Transverse colon (tissue), 4 donors: ENCODE measurements around the gene F8. TPM values are rescaled to one million over a fixed set of nuclear protein-coding genes. Genes with fewer than 3 reads are reported as not detected.
A peak's percentile ranks its signal among the peaks of the same experiment; 100 is the strongest.
"Not testable (repeated sequence)": the region's sequence is repeated elsewhere in the genome, so short reads cannot be mapped to it uniquely, and the experiment has no call there.

Experiments used
- DNase-seq: peaks from one replicate; pipeline ENCODE4 v3.0.0-alpha.2; 2019
- H3K27ac ChIP-seq, 4 donors: fragments of 200-600 bp; sonication (generic); 2 replicates each; pipeline ENCODE4 v1.5.1; 2016 to 2018; ENCODE audit warnings: inconsistent platforms in 4 of 4
- H3K27me3 ChIP-seq: fragments of 200-600 bp; sonication (generic); 2 replicates; pipeline ENCODE4 v1.5.1; 2017; ENCODE audit warnings: inconsistent platforms
- H3K36me3 ChIP-seq, 4 donors: fragments of 200-600 bp; sonication (generic); 2 replicates each; pipeline ENCODE4 v1.5.1; 2017 to 2019; ENCODE audit warnings: inconsistent platforms in 4 of 4
- H3K4me1 ChIP-seq, 4 donors: fragments of 200-600 bp; sonication (generic); 2 replicates each; pipeline ENCODE4 v1.5.1; 2017 to 2020; ENCODE audit warnings: inconsistent platforms in 4 of 4
- H3K4me3 ChIP-seq, 4 donors: fragments of 200-600 bp; sonication (generic); 1 replicate in 1 of 4; 2 replicates in 3 of 4; pipeline versions ENCODE4 v1.5.1 to v1.6.1; 2017 to 2019; ENCODE audit warnings: inconsistent platforms in 4 of 4
- H3K9me3 ChIP-seq, 2 donors: fragments of 200-600 bp; sonication (generic); 2 replicates each; pipeline ENCODE4 v1.5.1; 2017 to 2019; ENCODE audit warnings: inconsistent platforms in 2 of 2
- CTCF ChIP-seq, 5 experiments: fragments of 200-600 bp in 3 of 5; fragments of 450-650 bp in 2 of 5; sonication (generic) in 3 of 5; IDR thresholded peaks; 1 replicate in 2 of 5; 2 replicates in 3 of 5; pipeline ENCODE4 v1.5.1; 2016 to 2017; ENCODE audit warnings: antibody characterized with exemption in 5 of 5, inconsistent platforms in 3 of 5, mild to moderate bottlenecking in 2 of 5, moderate library complexity in 1 of 5
- EP300 ChIP-seq: sonication (generic); formaldehyde crosslinking; IDR thresholded peaks from one replicate; pipeline ENCODE4 v1.6.1; 2017; ENCODE audit warnings: antibody characterized with exemption, low read depth
- POLR2A ChIP-seq: fragments of 450-650 bp; IDR thresholded peaks from one replicate; pipeline ENCODE4 v1.6.1; 2016; ENCODE audit warnings: antibody characterized with exemption, mild to moderate bottlenecking, moderate library complexity
- POLR2AphosphoS5 ChIP-seq, 3 donors: sonication (generic); formaldehyde crosslinking; IDR thresholded peaks; one replicate each; pipeline ENCODE4 v1.6.1; 2016; ENCODE audit warnings: antibody characterized with exemption in 3 of 3
- WGBS, 2 donors: methylation state at CpG; one replicate each; pipeline ENCODE4 v1.1.5; 2018; ENCODE audit warnings: low coverage in 1 of 2; 5-methylcytosine and 5-hydroxymethylcytosine counted together
- in situ Hi-C, 4 donors: fragments of 200-750 bp; cut with MboI; loops; one replicate each; pipeline versions ENCODE4 v1.15.0 to v1.15.1; 2017; ENCODE audit warnings: low sequenced_read_pairs in 3 of 4, low pct_ligation_motif_present in 1 of 4, low pct_unique_long_range_greater_than_20kb in 1 of 4
- intact Hi-C: fragments of 100-400 bp; cut with DNase I; formaldehyde crosslinking; loops from one replicate; pipeline ENCODE4 v1.15.1; 2023; ENCODE audit warnings: low total_unique reads
- total RNA-seq, 4 donors: library from RNA; depleted of rRNA; stranded (reverse); fragments of >200 nt; gene quantifications; one replicate each; pipeline ENCODE4 v1.1.0, GENCODE V29; 2016

F8 gene
- total RNA-seq, 4 donors from 2014 or later, result 1.2 to 4.5 (median 4.0) TPM

DNA sequence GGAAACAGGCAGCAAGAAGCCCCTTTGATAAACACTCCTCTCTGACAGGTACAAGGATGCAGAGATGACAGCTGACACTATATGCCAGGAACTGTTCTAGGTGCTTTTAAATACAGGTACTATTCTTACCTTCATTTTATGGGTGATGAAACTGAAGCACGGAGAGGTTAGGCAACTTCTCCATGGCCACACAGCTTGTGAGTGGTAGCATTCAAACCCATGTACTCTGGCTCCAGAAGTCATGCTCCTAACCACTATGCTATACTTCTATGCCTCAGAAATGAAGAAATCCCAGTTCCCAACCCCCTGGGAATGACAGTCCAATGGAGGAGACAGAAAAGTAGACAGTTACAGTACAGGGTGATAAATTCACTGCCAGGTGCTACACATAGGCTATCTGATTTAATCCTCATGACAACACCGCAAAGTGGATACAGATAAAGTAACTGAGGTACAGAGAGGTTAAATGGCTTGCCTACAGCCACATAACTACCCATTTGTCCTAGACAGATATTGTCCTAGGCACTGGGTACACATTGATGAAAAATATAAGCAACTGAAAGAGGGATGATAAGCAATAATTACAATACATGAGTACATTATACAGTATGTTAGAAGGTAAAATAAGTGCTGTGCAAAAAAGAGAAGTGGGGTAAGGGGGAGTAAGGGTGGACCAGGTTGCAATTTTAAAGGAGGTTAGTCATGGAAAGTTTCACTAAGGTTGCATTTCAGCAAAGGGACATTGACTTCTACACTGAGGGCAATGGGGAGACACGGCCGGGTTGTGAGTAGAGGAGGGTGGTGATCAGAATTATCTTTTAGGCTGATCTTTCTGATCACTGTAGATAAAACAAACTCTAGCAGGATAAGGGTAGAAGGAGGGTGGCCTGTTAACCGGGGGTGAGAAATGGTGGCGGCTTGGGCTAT lies 1.6 kb upstream of the F8 start:
- Histone ChIP-seq H3K4me3 (no peak overlapping the region), H3K27me3 (no peaks in the 10 kb centered on the region), H3K9me3 (no peaks in the 10 kb centered on the region), H3K36me3 (no peaks in the 10 kb centered on the region), H3K4me1 (peaks cover 0 to 13% (median 5%) of the 10 kb centered on the region in 4 donors), H3K27ac (no peak overlapping the region)
- TF ChIP-seq POLR2AphosphoS5 (IDR thresholded peaks at IDR 0.05) (no peak), POLR2A (no peak), CTCF (IDR thresholded peaks at IDR 0.05) (no peak), EP300 (no peak)
- DNase-seq, result no peak
- intact Hi-C loops (no loop called here), in situ Hi-C loops (no loop called here)
- 84 to 93% methylated on average over 3 to 6 of the region's 6 CpGs for WGBS, 2 donors

DNA sequence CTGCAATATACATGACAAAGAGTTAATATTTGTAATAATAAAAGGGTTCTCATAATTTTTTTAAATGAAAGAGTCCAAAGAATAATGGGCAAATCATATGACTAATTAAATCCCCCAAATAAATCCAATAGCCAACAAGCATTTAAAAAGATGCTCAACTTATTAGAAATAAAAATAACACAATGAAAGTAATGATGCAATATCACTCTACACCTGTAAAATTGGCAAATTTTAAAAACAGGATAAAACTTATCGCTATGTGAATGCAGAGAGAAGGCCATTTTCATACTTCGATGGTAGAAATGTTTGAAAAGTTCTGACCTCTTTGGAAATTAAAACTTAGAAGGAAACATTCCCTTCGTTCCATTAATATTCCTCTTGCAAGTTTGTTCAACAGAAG lies 1.9 kb downstream of the F8 start:
- WGBS, 2 donors, result 85 to 100% methylated on average over 3 of the region's 3 CpGs
- DNase-seq, result no peak
- no peaks in the 10 kb centered on the region for H3K36me3 ChIP-seq
- H3K27ac ChIP-seq, result no peak overlapping the region
- TF ChIP-seq POLR2A (no peak), CTCF (IDR thresholded peaks at IDR 0.05) (no peak), EP300 (no peak), POLR2AphosphoS5 (IDR thresholded peaks at IDR 0.05) (no peak)
- H3K27me3 ChIP-seq, result no peaks in the 10 kb centered on the region
- in situ Hi-C loops, result no loop called here
- H3K4me1 ChIP-seq, result no peaks in the 10 kb centered on the region
- H3K9me3 ChIP-seq, result no peaks in the 10 kb centered on the region
- no peak overlapping the region for H3K4me3 ChIP-seq
- intact Hi-C loops, result no loop called here

- Histone ChIP-seq H3K36me3 (no peaks in the 10 kb centered on the region), H3K27me3 (no peaks in the 10 kb centered on the region), H3K4me3 (no peak overlapping the region), H3K27ac (peak overlapping the region in 1 of 4 donors; percentile 8), H3K9me3 (no peaks in the 10 kb centered on the region), H3K4me1 (no peaks in the 10 kb centered on the region)
- TF ChIP-seq CTCF (IDR thresholded peaks at IDR 0.05) (no peak), POLR2A (no peak)
- 45 to 75% methylated on average over 2 to 3 of the region's 3 CpGs for WGBS, 2 donors
- no peak for DNase-seq
- in situ Hi-C loops (no loop called here), intact Hi-C loops (no loop called here)
These were observed 12.5 kb downstream of the F8 start for GRCh38 chrX:155009994-155010472.

DNA sequence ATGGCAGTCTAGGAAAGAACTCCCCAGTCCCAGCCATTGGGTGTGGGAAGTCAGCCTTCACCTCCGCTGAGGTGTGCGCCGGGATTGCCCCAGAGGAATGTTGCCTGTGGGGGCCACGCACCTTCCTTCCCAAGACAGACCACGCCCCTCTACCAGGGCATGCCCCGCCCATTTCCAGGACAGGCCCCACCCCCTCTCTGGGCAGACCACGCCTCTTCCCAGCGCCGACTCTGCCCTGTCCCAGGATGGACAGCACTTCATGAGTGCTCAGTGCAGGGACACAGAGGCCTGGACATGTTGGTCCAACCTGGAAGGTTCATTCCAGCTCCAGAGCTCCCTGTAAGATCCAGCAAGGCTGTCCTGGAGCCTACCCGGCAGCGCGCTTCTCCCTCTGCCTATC lies 13.9 kb downstream of the F8 start:
- H3K27me3 ChIP-seq, DNase-seq, H3K4me3 ChIP-seq, intact Hi-C loops, H3K36me3 ChIP-seq, in situ Hi-C loops, H3K27ac ChIP-seq, H3K4me1 ChIP-seq, H3K9me3 ChIP-seq: not testable (repeated sequence)
- WGBS, 2 donors, result 100% methylated on average over 3 of the region's 12 CpGs; no CpG with 5 or more reads in 1 of the 2 donors

- H3K36me3 ChIP-seq, in situ Hi-C loops, DNase-seq, H3K4me3 ChIP-seq, intact Hi-C loops, H3K27me3 ChIP-seq, H3K4me1 ChIP-seq, H3K27ac ChIP-seq, H3K9me3 ChIP-seq: not testable (repeated sequence)
- WGBS, 2 donors, result 61% methylated on average over 9 of the region's 11 CpGs; no CpG with 5 or more reads in 1 of the 2 donors
These were observed 15.4 kb downstream of the F8 start for GRCh38 chrX:155006913-155007671.

DNA sequence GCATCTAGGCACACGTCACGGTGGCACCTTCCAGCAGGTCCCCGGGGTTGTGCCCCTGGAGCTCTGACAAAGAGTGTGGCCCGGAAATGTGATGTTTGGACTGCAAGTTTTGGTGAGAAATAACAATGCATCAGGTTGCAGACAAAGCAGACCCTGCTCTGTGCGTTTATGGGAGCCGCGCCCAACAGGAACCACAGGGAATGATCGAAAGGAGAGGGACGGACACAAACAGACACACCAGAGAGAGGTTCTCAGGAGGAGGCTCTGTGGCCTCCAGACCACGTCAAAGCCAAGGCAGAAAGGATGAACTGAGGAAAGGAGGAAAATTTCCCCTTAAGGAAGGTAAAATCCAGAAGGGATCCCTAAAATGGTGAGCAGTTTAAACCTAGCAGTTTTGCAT lies 16.1 kb downstream of the F8 start:
- DNase-seq, H3K27me3 ChIP-seq, in situ Hi-C loops, H3K27ac ChIP-seq, intact Hi-C loops, H3K9me3 ChIP-seq, H3K36me3 ChIP-seq, H3K4me1 ChIP-seq, H3K4me3 ChIP-seq: not testable (repeated sequence)
- no CpG with 5 or more reads among the region's 10 CpGs for WGBS, 2 donors
